K562 (cell line): ENCODE results near the gene OTOP1. TPM values are rescaled to one million over a fixed set of nuclear protein-coding genes. Genes with fewer than 3 reads are reported as not detected.

Source experiments
- ARNT ChIP-seq, 2 experiments: fragments of 450-650 bp; IDR thresholded peaks; 2 replicates each; pipeline ENCODE4 v1.6.1; 2016; ENCODE audit warnings: mild to moderate bottlenecking in 1 of 2
- BACH1 ChIP-seq: fragments of 200-800 bp; sonication (Bioruptor generic); IDR thresholded peaks from 2 replicates; pipeline ENCODE4 v1.6.1; 2016; ENCODE audit warnings: missing genetic modification characterization, missing compliant biosample characterization
- DPF2 ChIP-seq: fragments of 450-650 bp; IDR thresholded peaks from 2 replicates; pipeline ENCODE4 v1.6.1; 2016
- ETS2 ChIP-seq: IDR thresholded peaks from 2 replicates; pipeline ENCODE4 v1.6.1; 2016; ENCODE audit warnings: borderline replicate concordance, missing genetic modification characterization, mild to moderate bottlenecking, moderate library complexity, missing compliant biosample characterization; ENCODE audit not compliant: poor library complexity, severe bottlenecking
- GTF2A2 ChIP-seq: IDR thresholded peaks from 2 replicates; pipeline ENCODE4 v1.6.1; 2016; ENCODE audit warnings: mild to moderate bottlenecking, missing genetic modification characterization, missing compliant biosample characterization
- HNRNPK ChIP-seq: fragments of 200-400 bp; formaldehyde crosslinking; IDR thresholded peaks from one replicate; pipeline ENCODE4 v1.6.1; 2018; ENCODE audit warnings: mild to moderate bottlenecking, low read depth, low read length; ENCODE audit not compliant: poor library complexity, severe bottlenecking
- KLF13 ChIP-seq: fragments of 450-650 bp; IDR thresholded peaks from 2 replicates; pipeline ENCODE4 v1.6.1; 2016; ENCODE audit warnings: missing genetic modification characterization, low read depth, mild to moderate bottlenecking, missing compliant biosample characterization, moderate library complexity, borderline replicate concordance
- MECOM ChIP-seq: fragments of 250-450 bp; sonication (Bioruptor Pico); IDR thresholded peaks from 2 replicates; pipeline ENCODE4 v1.8.0; 2022; ENCODE audit warnings: inconsistent platforms
- MYBL2 ChIP-seq, 2 experiments: fragments of 450-650 bp in 1 of 2; sonication (generic) in 1 of 2; formaldehyde crosslinking in 1 of 2; IDR thresholded peaks; 2 replicates each; pipeline versions ENCODE4 v1.6.1 to v1.8.1; 2017 to 2022; ENCODE audit warnings: borderline replicate concordance in 1 of 2, inconsistent platforms in 1 of 2, low read depth in 1 of 2, mild to moderate bottlenecking in 1 of 2, missing genetic modification reagents in 1 of 2, moderate library complexity in 1 of 2
- NR2F6 ChIP-seq: fragments of 450-650 bp; formaldehyde crosslinking; IDR thresholded peaks from 2 replicates; pipeline ENCODE4 v1.4.0; 2020; ENCODE audit warnings: mild to moderate bottlenecking
- PHB ChIP-seq: fragments of 250-450 bp; sonication (Bioruptor Pico); IDR thresholded peaks from 2 replicates; pipeline ENCODE4 v1.5.0; 2021
- PML ChIP-seq: IDR thresholded peaks from 2 replicates; pipeline ENCODE4 v1.6.1; 2012; ENCODE audit warnings: low read length, inconsistent platforms
- POLR2A ChIP-seq: fragments of 450-650 bp; conservative IDR thresholded peaks from 2 replicates; pipeline ENCODE4 v1.6.1; 2016
- PRPF4 ChIP-seq: fragments of 200-400 bp; formaldehyde crosslinking; IDR thresholded peaks from one replicate; pipeline ENCODE4 v1.6.1; 2017; ENCODE audit warnings: low read length, low read depth, mild to moderate bottlenecking; ENCODE audit not compliant: insufficient read depth, poor library complexity, severe bottlenecking
- SREBF2 ChIP-seq: sonication (generic); formaldehyde crosslinking; IDR thresholded peaks from 2 replicates; pipeline ENCODE4 v1.4.0; 2020; ENCODE audit warnings: mild to moderate bottlenecking, missing genetic modification reagents
- ZNF224 ChIP-seq: sonication (generic); formaldehyde crosslinking; IDR thresholded peaks from 2 replicates; pipeline ENCODE4 v1.8.0; 2022; ENCODE audit warnings: mild to moderate bottlenecking, missing genetic modification reagents
- ZNF23 ChIP-seq: fragments of 250-450 bp; sonication (Bioruptor Pico); IDR thresholded peaks from 2 replicates; pipeline ENCODE4 v1.4.0; 2020; ENCODE audit warnings: mild to moderate bottlenecking
- ZNF3 ChIP-seq: fragments of 250-450 bp; sonication (Bioruptor Pico); IDR thresholded peaks from 2 replicates; pipeline ENCODE4 v1.5.0; 2021; ENCODE audit warnings: mild to moderate bottlenecking, moderate library complexity
- ZNF766 ChIP-seq: fragments of 200-800 bp; sonication (Bioruptor generic); conservative IDR thresholded peaks from 2 replicates; pipeline ENCODE4 v1.6.1; 2016; ENCODE audit warnings: missing genetic modification characterization, missing compliant biosample characterization
- polyA plus RNA-seq, 8 experiments: library from polyadenylated mRNA; depleted of rRNA in 4 of 8; stranded (reverse) in 5 of 8; unstranded in 3 of 8; fragments of >200 nt; fragmentation: Nextera tagmentation in 2 of 8; fragmentation: Illumina TruSeq in 1 of 8; extraction: Ambion mirVana in 2 of 8; extraction: Trizol in 1 of 8; gene quantifications; 2 replicates each; pipeline versions ENCODE4 v1.2.1 to v1.2.3, GENCODE V29; 2011 to 2014; ENCODE audit warnings: inconsistent platforms in 1 of 8, missing spikeins in 1 of 8
- total RNA-seq, 7 experiments: library from RNA; depleted of rRNA in 6 of 7; stranded (reverse); fragments of >200 nt in 6 of 7; fragmentation: Illumina TruSeq in 2 of 7; extraction: Trizol in 2 of 7; gene quantifications; 2 replicates each; pipeline versions ENCODE4 v1.2.1 to v1.2.3, GENCODE V29; 2011 to 2021; ENCODE audit warnings: low replicate concordance in 1 of 7
- TF ChIP-seq, protein P1 (sequence below): fragments of 250-450 bp; sonication (Bioruptor Pico); IDR thresholded peaks from 2 replicates; pipeline ENCODE4 v1.8.0; 2021; ENCODE audit warnings: moderate library complexity, mild to moderate bottlenecking, inconsistent platforms
- TF ChIP-seq, protein P2 (sequence below): fragments of 450-650 bp; IDR thresholded peaks from 2 replicates; pipeline ENCODE4 v1.6.1; 2014; ENCODE audit warnings: low read depth, mild to moderate bottlenecking, moderate library complexity, borderline replicate concordance
- TF ChIP-seq, protein P3 (sequence below): fragments of 450-650 bp; IDR thresholded peaks from 2 replicates; pipeline ENCODE4 v1.6.1; 2016; ENCODE audit warnings: antibody characterized with exemption
- TF ChIP-seq, protein P4 (sequence below): sonication (generic); formaldehyde crosslinking; IDR thresholded peaks from 2 replicates; pipeline ENCODE4 v1.8.0; 2022; ENCODE audit warnings: mild to moderate bottlenecking, low read depth, missing genetic modification reagents

The OTOP1 gene
- total and polyA plus RNA-seq, 9 of the 15 experiments (the other 6 are each of a cell fraction or from before 2014, with no cell fraction given) = not detected

DNA sequence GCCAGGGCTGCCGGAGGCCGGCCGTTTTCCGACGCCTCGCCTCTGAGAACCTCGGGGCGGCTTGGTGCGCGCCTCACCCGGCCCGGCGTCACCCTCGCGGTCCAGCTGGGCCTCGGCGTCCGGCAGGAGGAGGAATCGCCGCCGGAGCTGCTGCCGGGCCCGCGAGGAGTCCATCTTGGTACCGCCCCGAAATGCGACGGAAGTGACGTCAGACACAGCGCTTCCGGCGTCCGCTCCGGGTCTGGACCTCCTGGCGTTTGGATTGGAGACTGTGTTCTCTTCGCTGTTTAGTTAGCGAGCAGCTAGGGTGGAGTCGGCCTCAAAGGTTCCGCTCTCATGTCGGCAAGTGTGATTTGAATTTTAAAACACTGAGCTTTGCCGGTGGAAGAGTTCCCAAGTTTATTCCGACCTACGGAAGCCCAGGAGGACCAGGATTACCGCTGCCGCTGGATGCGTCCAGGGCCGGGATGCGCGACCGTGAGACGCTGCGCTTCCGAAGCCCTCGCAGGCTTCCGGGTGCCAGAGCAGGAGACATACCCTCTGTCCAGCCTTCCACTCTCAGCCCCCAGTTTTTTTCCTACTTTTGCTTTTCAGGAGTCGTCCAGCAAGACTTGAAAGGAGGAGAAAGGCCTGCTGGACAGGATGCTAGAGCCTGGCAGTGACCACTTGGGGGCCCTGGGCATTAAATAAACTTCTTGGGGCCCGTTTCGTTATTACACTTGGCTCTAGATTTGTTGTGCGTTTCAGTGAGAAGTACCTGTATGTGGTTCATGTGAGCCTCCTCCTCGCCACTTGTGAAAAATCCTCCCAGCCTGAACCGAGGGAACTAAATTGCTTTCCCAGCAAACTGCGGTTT is 21.5 kb upstream of the OTOP1 start, which contains the start of gene TMEM128 (continued):
- TF ChIP-seq, protein P1, sequence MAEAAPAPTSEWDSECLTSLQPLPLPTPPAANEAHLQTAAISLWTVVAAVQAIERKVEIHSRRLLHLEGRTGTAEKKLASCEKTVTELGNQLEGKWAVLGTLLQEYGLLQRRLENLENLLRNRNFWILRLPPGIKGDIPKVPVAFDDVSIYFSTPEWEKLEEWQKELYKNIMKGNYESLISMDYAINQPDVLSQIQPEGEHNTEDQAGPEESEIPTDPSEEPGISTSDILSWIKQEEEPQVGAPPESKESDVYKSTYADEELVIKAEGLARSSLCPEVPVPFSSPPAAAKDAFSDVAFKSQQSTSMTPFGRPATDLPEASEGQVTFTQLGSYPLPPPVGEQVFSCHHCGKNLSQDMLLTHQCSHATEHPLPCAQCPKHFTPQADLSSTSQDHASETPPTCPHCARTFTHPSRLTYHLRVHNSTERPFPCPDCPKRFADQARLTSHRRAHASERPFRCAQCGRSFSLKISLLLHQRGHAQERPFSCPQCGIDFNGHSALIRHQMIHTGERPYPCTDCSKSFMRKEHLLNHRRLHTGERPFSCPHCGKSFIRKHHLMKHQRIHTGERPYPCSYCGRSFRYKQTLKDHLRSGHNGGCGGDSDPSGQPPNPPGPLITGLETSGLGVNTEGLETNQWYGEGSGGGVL = no peak
- TF ChIP-seq ZNF766 (CRISPR knock-in tag) (peak; percentile 72), NR2F6 (CRISPR knock-in tag) (no peak), GTF2A2 (0 out of 2 replicates have a peak, but pooled peaks have one; percentile 45), PHB (CRISPR knock-in tag) (no peak), ZNF224 (CRISPR knock-in tag) (no peak), BACH1 (tag) (no peak), ARNT (IDR thresholded peaks at IDR 0.05) (peak in 1 of 2 experiments; percentile 45; a peak in 1 of 4 replicates), HNRNPK (no peak), KLF13 (tag) (no peak), ZNF3 (CRISPR knock-in tag) (no peak), MYBL2 (IDR thresholded peaks at IDR 0.05; ENCODE audit: low read depth) (no peak; the same call in 1 of the 2 replicates), MYBL2 (CRISPR knock-in tag; IDR thresholded peaks at IDR 0.05; ENCODE audit: borderline replicate concordance) (no peak), ZNF23 (no peak), SREBF2 (no peak), PRPF4 (no peak), DPF2 (no peak), PML (peak; percentile 83), ETS2 (tag) (no peak), MECOM (no peak), POLR2A (peak; percentile 96)
- TF ChIP-seq, protein P2, sequence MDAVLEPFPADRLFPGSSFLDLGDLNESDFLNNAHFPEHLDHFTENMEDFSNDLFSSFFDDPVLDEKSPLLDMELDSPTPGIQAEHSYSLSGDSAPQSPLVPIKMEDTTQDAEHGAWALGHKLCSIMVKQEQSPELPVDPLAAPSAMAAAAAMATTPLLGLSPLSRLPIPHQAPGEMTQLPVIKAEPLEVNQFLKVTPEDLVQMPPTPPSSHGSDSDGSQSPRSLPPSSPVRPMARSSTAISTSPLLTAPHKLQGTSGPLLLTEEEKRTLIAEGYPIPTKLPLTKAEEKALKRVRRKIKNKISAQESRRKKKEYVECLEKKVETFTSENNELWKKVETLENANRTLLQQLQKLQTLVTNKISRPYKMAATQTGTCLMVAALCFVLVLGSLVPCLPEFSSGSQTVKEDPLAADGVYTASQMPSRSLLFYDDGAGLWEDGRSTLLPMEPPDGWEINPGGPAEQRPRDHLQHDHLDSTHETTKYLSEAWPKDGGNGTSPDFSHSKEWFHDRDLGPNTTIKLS = peak; percentile 67; the same call in 1 of the 2 replicates
- TF ChIP-seq, protein P3, sequence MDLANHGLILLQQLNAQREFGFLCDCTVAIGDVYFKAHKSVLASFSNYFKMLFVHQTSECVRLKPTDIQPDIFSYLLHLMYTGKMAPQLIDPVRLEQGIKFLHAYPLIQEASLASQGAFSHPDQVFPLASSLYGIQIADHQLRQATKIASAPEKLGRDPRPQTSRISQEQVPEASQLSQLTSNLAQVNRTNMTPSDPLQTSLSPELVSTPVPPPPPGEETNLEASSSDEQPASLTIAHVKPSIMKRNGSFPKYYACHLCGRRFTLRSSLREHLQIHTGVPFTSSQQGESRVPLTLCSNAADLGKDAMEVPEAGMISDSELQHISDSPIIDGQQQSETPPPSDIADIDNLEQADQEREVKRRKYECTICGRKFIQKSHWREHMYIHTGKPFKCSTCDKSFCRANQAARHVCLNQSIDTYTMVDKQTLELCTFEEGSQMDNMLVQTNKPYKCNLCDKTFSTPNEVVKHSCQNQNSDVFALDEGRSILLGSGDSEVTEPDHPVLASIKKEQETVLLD = no peak; the same call in 1 of the 2 replicates
- TF ChIP-seq, protein P4, sequence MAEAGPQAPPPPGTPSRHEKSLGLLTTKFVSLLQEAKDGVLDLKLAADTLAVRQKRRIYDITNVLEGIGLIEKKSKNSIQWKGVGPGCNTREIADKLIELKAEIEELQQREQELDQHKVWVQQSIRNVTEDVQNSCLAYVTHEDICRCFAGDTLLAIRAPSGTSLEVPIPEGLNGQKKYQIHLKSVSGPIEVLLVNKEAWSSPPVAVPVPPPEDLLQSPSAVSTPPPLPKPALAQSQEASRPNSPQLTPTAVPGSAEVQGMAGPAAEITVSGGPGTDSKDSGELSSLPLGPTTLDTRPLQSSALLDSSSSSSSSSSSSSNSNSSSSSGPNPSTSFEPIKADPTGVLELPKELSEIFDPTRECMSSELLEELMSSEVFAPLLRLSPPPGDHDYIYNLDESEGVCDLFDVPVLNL (CRISPR knock-in tag) = no peak
